Stromal cell of bone marrow (primary cell): ENCODE data around the gene MZB1.
"Not testable (repeated sequence)": the region's sequence is repeated elsewhere in the genome, so short reads cannot be mapped to it uniquely, and the experiment has no call there.

Source experiments
- DNase-seq: peaks from one replicate; pipeline ENCODE4 v3.0.0-alpha.2; 2012; ENCODE audit warnings: low read depth

Gene MZB1

DNA sequence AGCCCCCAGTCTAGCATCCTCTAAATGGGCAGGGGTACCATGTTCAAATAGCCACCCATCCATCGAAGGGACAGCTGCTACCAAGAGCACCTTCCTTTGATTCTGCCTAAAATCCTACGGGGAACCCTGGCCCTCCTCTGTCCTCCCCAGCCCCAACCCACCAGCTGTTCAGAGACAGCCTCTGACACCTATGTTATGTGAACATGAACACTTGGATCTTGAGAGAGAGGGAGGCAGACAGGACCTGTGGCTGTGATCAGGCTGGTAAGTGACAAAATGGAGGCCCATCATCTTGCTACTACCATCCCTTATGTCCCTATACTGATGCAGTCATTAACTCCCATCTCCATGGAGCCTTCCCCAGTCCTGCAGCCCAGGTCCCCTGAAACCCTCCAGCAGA, 14.8 kb downstream of the MZB1 start:
- DNase-seq, result no peak

GRCh38 chr5:139371482-139372435, 18.0 kb downstream of the MZB1 start:
- peak; percentile 63 for DNase-seq

DNA sequence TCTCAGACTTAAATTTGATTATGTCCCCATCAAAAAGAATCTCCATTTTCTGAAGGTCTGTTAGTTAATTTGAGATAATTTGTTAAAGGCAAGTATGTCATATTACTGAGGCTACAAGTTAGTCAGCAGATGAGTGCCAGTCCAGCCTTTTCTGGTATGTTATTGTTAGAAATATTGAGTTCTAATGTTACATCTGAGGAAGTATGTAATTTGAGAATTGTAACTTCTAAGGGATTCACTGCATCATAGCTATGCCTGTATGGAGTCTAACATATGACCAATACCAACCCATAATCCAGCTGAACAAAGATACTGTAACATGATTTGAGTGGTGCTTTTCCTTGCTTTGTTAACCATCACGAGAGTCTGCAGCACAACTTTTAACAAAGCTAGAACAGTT, 20.5 kb downstream of the MZB1 start:
- DNase-seq, result peak; percentile 70

DNA sequence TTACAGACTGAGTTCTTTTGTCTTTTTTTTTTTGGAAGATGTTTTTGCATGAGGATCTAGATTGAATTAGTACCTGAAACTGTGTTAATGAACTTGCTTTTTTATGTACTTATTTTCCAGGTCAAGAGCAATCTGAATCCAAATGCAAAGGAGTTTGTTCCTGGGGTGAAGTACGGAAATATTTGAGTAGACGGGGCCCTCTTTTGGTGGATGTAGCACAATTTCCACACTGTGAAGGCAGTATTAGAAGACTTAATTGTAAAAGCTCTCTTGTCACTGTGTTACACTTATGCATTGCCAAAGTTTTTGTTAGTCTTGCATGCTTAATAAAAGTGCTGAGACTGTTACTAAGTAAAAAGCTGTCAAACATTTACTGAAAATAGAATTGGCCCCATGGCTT, 21.1 kb downstream of the MZB1 start:
- DNase-seq, result no peak

- no peak for DNase-seq
Measured at GRCh38 chr5:139364466-139364865, 25.2 kb downstream of the MZB1 start.

GRCh38 chr5:139363937-139364336, 25.8 kb downstream of the MZB1 start:
- DNase-seq, result no peak

DNA sequence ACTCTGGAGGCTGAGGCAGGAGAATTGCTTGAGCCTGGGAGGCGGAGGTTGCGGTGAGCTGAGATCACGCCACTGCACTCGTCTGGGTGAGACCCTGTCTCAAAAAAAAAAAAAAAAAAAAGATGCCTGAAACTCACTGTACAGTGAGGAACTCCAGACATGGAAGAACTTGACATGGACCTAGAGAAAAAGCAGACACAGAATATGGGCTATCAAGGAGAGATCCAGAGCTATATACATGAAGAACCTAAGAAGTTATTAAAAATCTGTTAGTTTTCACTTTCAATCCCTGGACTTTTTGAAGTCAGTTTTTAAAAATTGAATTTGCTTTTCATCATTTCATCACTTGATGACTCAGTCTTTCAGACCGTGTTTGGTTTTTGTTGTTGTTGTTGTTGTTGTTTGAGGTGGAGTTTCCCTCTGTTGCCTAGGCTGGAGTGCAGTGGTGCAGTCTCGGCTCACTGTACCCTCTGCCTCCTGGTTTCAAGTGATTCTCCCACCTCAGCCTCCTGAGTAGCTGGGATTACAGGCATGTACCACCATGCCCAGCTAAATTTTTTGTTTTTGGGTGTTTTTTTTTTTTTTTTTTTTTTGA, 27.8 kb downstream of the MZB1 start:
- no peak for DNase-seq

- no peak for DNase-seq
Measured at GRCh38 chr5:139360384-139360783, 29.3 kb downstream of the MZB1 start.

- DNase-seq, result no peak
Measured at GRCh38 chr5:139358064-139358463, 31.6 kb downstream of the MZB1 start.

DNA sequence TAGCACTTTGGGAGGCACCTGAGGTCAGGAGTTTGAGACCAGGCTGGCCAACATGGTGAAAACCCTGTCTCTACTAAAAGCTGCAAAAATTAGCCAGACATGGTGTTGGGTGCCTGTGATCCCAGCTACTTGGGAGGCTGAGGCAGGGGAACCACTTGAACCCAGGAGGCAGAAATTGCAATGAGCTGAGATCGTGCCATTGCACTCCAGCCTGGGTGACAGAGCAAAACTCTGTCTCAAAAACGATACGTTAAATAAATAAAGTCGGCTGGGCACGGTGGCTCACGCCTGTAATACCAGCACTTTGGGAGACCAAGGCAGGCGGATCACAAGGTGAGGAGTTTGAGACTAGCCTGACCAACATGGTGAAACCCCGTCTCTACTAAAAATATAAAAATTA, 33.8 kb downstream of the MZB1 start:
- not testable (repeated sequence) for DNase-seq

GRCh38 chr5:139354186-139354585, 35.5 kb downstream of the MZB1 start:
- DNase-seq, result no peak

- DNase-seq, result not testable (repeated sequence)
Measured at GRCh38 chr5:139347863-139348262, 41.9 kb downstream of the MZB1 start.

GRCh38 chr5:139345442-139345841, 44.3 kb downstream of the MZB1 start:
- DNase-seq, result not testable (repeated sequence)

DNA sequence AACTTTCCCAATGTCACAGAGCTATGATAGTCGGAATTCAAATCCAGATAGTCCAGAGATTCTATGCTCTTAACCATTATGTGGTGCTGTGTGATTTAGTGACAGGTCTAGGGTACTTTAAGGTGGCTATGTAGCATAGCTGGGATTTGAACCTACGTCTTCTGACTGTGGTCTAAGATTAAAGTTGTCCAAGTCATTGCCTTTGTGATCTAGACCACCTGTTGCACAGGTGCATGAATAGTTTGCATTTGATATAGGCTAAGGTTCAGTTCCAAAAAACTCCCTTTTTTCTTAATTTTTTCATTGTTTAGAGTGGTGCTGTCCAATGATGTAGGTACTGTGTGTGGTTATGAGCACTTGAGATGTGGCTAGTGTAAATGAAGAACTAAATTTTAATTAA, 45.5 kb downstream of the MZB1 start:
- no peak for DNase-seq

GRCh38 chr5:139343476-139343875, 46.2 kb downstream of the MZB1 start:
- DNase-seq, result no peak

- DNase-seq, result no peak
Measured at GRCh38 chr5:139342423-139342723, 47.3 kb downstream of the MZB1 start.

- peak; percentile 93 for DNase-seq
Measured at GRCh38 chr5:139341689-139342422, 47.9 kb downstream of the MZB1 start, which contains the start of gene PAIP2. Gene PAIP2, plus strand, starts transcription at chr5:139341854. Its CDS starts 21,931 bp downstream, at chr5:139363785.

- DNase-seq, result no peak
Measured at GRCh38 chr5:139341187-139341688, 48.5 kb downstream of the MZB1 start.

DNA sequence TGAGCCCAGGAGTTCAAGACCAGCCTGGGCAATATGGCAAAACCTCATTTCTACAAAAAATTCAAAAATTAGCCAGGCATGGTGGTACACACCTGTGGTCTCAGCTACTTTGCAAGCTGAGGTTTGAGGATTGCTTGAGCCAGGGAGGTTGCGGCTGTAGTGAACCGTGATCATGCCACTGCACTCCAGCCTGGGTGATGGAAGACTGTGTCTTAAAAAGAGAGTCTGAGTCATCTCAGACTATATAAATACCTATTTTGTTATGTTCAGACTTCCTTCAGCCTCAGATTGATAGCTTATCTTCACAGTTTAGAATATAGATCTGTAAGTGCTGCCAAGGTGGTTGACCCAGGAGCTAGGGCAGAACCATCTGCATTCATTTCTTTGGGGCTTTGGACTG, 49.7 kb downstream of the MZB1 start:
- DNase-seq, result no peak
